H1 (cell line): Measurements from ENCODE around the gene MUSTN1. TPM values are rescaled to one million over a fixed set of nuclear protein-coding genes. Genes with fewer than 3 reads are reported as not detected.

Experiments used
- CTCF ChIA-PET: fragments of 300-600 bp; sonication (Branson Sonifier 250); formaldehyde crosslinking; loops from one replicate; lab custom pipeline; 2021; ENCODE audit not compliant: partially characterized antibody; lab: Charles Lee
- POLR2A ChIA-PET: fragments of 300-600 bp; sonication (Branson Sonifier 250); formaldehyde crosslinking; loops from one replicate; lab custom pipeline; 2021; ENCODE audit warnings: inconsistent platforms; ENCODE audit not compliant: partially characterized antibody; lab: Charles Lee
- DNase-seq, 2 experiments: peaks; one replicate each; pipeline versions ENCODE4 v3.0.0 to v3.0.0-alpha.2; 2010 to 2022; ENCODE audit warnings: low spot score in 2 of 2, low read depth in 1 of 2, mixed read lengths in 1 of 2
- FAIRE-seq: peaks from 2 replicates; lab custom pipeline; 2011; peaks lifted over from hg19 to GRCh38; lab: Jason Lieb, UNC
- H2AFZ ChIP-seq: 2 replicates; pipeline ENCODE4 v1.8.1; 2012; ENCODE audit warnings: low read length, inconsistent platforms
- H2AK5ac ChIP-seq: 2 replicates; pipeline ENCODE4 v1.6.1; 2013; ENCODE audit warnings: low read depth, low read length
- H2BK120ac ChIP-seq: replicated peaks from 2 replicates; pipeline ENCODE3; 2013; ENCODE audit warnings: low read depth, low read length, inconsistent platforms
- H2BK12ac ChIP-seq: 2 replicates; pipeline ENCODE4 v1.6.1; 2013; ENCODE audit warnings: low read depth, low read length
- H2BK15ac ChIP-seq: 2 replicates; pipeline ENCODE4 v1.6.1; 2013; ENCODE audit warnings: low read length
- H2BK20ac ChIP-seq: 2 replicates; pipeline ENCODE4 v1.6.1; 2013; ENCODE audit warnings: low read length
- H2BK5ac ChIP-seq: 2 replicates; pipeline ENCODE4 v1.6.1; 2013; ENCODE audit warnings: low read depth, low read length
- H3K14ac ChIP-seq: 2 replicates; pipeline ENCODE4 v1.6.1; 2013; ENCODE audit warnings: inconsistent platforms; ENCODE audit not compliant: insufficient read length
- H3K18ac ChIP-seq: 2 replicates; pipeline ENCODE4 v1.6.1; 2013; ENCODE audit warnings: low read length; ENCODE audit errors: extremely low read depth
- H3K23ac ChIP-seq: 2 replicates; pipeline ENCODE4 v1.6.1; 2013; ENCODE audit warnings: inconsistent platforms; ENCODE audit not compliant: insufficient read length
- H3K23me2 ChIP-seq: 2 replicates; pipeline ENCODE4 v1.6.1; 2013; ENCODE audit warnings: low read depth, low read length
- H3K27ac ChIP-seq: 2 replicates; pipeline ENCODE4 v1.6.1; 2011; ENCODE audit warnings: low read depth, low read length, inconsistent platforms
- H3K27me3 ChIP-seq, 4 experiments: replicated peaks in 1 of 4; 1 replicate in 1 of 4; 2 replicates in 3 of 4; pipeline versions ENCODE4 v1.6.1 to v1.8.1; 2011 to 2013; ENCODE audit warnings: low read length in 3 of 4, mild to moderate bottlenecking in 3 of 4, inconsistent platforms in 2 of 4, mixed read lengths in 2 of 4, moderate library complexity in 1 of 4; ENCODE audit not compliant: control insufficient read depth in 3 of 4, insufficient read depth in 3 of 4; ENCODE audit errors: extremely low read depth in 1 of 4
- H3K36me3 ChIP-seq, 4 experiments: 2 replicates each; pipeline versions ENCODE4 v1.6.1 to v1.8.1; 2011 to 2013; ENCODE audit warnings: mild to moderate bottlenecking in 4 of 4, low read length in 3 of 4, moderate library complexity in 2 of 4, control low read depth in 1 of 4, inconsistent platforms in 1 of 4; ENCODE audit not compliant: insufficient read depth in 4 of 4, control insufficient read depth in 2 of 4
- H3K4ac ChIP-seq: replicated peaks from 2 replicates; pipeline ENCODE3; 2013; ENCODE audit warnings: low read length, low read depth, mixed read lengths, inconsistent platforms; ENCODE audit not compliant: insufficient read length
- H3K4me1 ChIP-seq, 4 experiments: replicated peaks in 1 of 4; 1 replicate in 1 of 4; 2 replicates in 3 of 4; pipeline versions ENCODE4 v1.6.1 to v1.8.1; 2011 to 2013; ENCODE audit warnings: low read length in 3 of 4, inconsistent platforms in 2 of 4, mixed read lengths in 1 of 4; ENCODE audit not compliant: insufficient read depth in 4 of 4, control insufficient read depth in 3 of 4
- H3K4me2 ChIP-seq, 2 experiments: 2 replicates each; pipeline versions ENCODE4 v1.6.1 to v1.8.1; 2011 to 2013; ENCODE audit warnings: low read depth in 2 of 2, low read length in 2 of 2, control low read depth in 1 of 2, inconsistent platforms in 1 of 2, mild to moderate bottlenecking in 1 of 2; ENCODE audit not compliant: insufficient read depth in 1 of 2
- H3K4me3 ChIP-seq, 4 experiments: fragments of 200-600, 300-600 bp in 1 of 4; sonication (generic), shearing (Covaris generic), sonication (Bioruptor Twin) in 1 of 4; 2 replicates each; pipeline versions ENCODE4 v1.5.1 to v1.8.1; 2011 to 2016; ENCODE audit warnings: low read length in 4 of 4, low read depth in 3 of 4, control low read depth in 2 of 4, inconsistent platforms in 2 of 4, mild to moderate bottlenecking in 2 of 4, mixed read lengths in 1 of 4, moderate library complexity in 1 of 4; ENCODE audit not compliant: insufficient read depth in 2 of 4; ENCODE audit errors: extremely low read depth in 1 of 4
- H3K56ac ChIP-seq: replicated peaks from 2 replicates; pipeline ENCODE3; 2013; ENCODE audit warnings: low read depth, mild to moderate bottlenecking, mixed read lengths, low read length, inconsistent platforms; ENCODE audit not compliant: insufficient read length
- H3K79me1 ChIP-seq: 2 replicates; pipeline ENCODE4 v1.6.1; 2013; ENCODE audit warnings: low read depth, low read length, control low read depth
- H3K79me2 ChIP-seq, 2 experiments: 2 replicates each; pipeline versions ENCODE4 v1.6.1 to v1.8.1; 2012 to 2013; ENCODE audit warnings: low read length in 2 of 2, mild to moderate bottlenecking in 2 of 2, inconsistent platforms in 1 of 2; ENCODE audit not compliant: insufficient read depth in 2 of 2, control insufficient read depth in 1 of 2
- H3K9ac ChIP-seq, 4 experiments: replicated peaks in 1 of 4; 1 replicate in 1 of 4; 2 replicates in 3 of 4; pipeline versions ENCODE4 v1.6.1 to v1.8.1; 2011 to 2013; ENCODE audit warnings: low read depth in 3 of 4, low read length in 3 of 4, control low read depth in 2 of 4, mild to moderate bottlenecking in 2 of 4, moderate library complexity in 2 of 4, inconsistent platforms in 1 of 4; ENCODE audit errors: extremely low read depth in 1 of 4
- H3K9me3 ChIP-seq, 2 experiments: 2 replicates each; pipeline versions ENCODE4 v1.6.1 to v1.8.1; 2012 to 2013; ENCODE audit warnings: mild to moderate bottlenecking in 2 of 2, moderate library complexity in 2 of 2, control low read depth in 1 of 2, inconsistent platforms in 1 of 2, low read depth in 1 of 2, low read length in 1 of 2, mixed read lengths in 1 of 2; ENCODE audit not compliant: insufficient read depth in 2 of 2
- H4K20me1 ChIP-seq, 2 experiments: replicated peaks in 1 of 2; 2 replicates each; pipeline versions ENCODE3 to v1.8.1; 2011 to 2013; ENCODE audit warnings: inconsistent platforms in 2 of 2, low read length in 2 of 2, mild to moderate bottlenecking in 1 of 2; ENCODE audit not compliant: insufficient read depth in 2 of 2, control insufficient read depth in 1 of 2
- H4K5ac ChIP-seq: 2 replicates; pipeline ENCODE4 v1.6.1; 2013; ENCODE audit warnings: low read length, low read depth, mixed read lengths, inconsistent platforms; ENCODE audit not compliant: insufficient read length
- H4K8ac ChIP-seq: 2 replicates; pipeline ENCODE4 v1.8.0; 2013; ENCODE audit warnings: mild to moderate bottlenecking, moderate library complexity, low read length, inconsistent platforms; ENCODE audit not compliant: insufficient read depth; ENCODE audit errors: extremely low read depth
- H4K91ac ChIP-seq: replicated peaks from 2 replicates; pipeline ENCODE3; 2013; ENCODE audit warnings: low read length, mixed read lengths, inconsistent platforms; ENCODE audit not compliant: insufficient read length
- BCL11A ChIP-seq, 2 experiments: IDR thresholded peaks; one replicate each; pipeline ENCODE4 v1.6.1; 2011; ENCODE audit warnings: low read depth in 2 of 2, low read length in 2 of 2, mild to moderate bottlenecking in 2 of 2
- CBX8 ChIP-seq: fragments of 300-800, 300-1000 bp; sonication (generic); IDR thresholded peaks from 2 replicates; pipeline ENCODE4 v1.7.1; 2016; ENCODE audit warnings: low read depth, low read length, borderline replicate concordance
- RBBP5 ChIP-seq: IDR thresholded peaks from 2 replicates; pipeline ENCODE4 v1.7.1; 2012; ENCODE audit warnings: low read depth, mild to moderate bottlenecking, inconsistent platforms, low read length, moderate library complexity, borderline replicate concordance
- SIX5 ChIP-seq: IDR thresholded peaks from 2 replicates; pipeline ENCODE4 v1.6.1; 2011; ENCODE audit warnings: mild to moderate bottlenecking, low read depth, low read length
- WGBS, 2 experiments: shearing (Covaris generic) in 1 of 2; methylation state at CpG; one replicate each; pipeline versions ENCODE4 v1.1.6 to v1.1.7; 2013 to 2015; ENCODE audit warnings: low lambda C conversion rate in 2 of 2, mixed read lengths in 2 of 2, inconsistent platforms in 1 of 2, low coverage in 1 of 2, missing lambda C conversion rate in 1 of 2; ENCODE audit not compliant: insufficient replicate concordance in 2 of 2, insufficient coverage in 1 of 2, insufficient read length in 1 of 2; ENCODE audit errors: extremely low coverage in 1 of 2, missing lambda C conversion rate in 1 of 2; 5-methylcytosine and 5-hydroxymethylcytosine counted together
- polyA plus RNA-seq, 7 experiments: library from polyadenylated mRNA; depleted of rRNA in 3 of 7; stranded (reverse) in 5 of 7; unstranded in 2 of 7; fragments of >200 nt in 5 of 7; fragments of 200-250 nt in 2 of 7; gene quantifications; 1 replicate in 5 of 7; 2 replicates in 1 of 7; 4 replicates in 1 of 7; pipeline versions ENCODE4 v1.2.1 to v1.2.3, GENCODE V29; 2011 to 2013; ENCODE audit warnings: missing spikeins in 2 of 7, mixed read lengths in 2 of 7
- total RNA-seq: library from RNA; stranded (reverse); fragmentation: NEBNext Ultra II Directional; extraction: Animal tissue kit (Norgen Biotek cat#: 25700); gene quantifications from 2 replicates; pipeline ENCODE4 v1.2.1, GENCODE V29; 2021

The MUSTN1 gene
- total and polyA plus RNA-seq, 2 of the 8 experiments (the other 6 are each of a cell fraction or from before 2014, with no cell fraction given) = 1.1 to 2.4 TPM

- H3K27ac ChIP-seq = no peak overlapping the region
- WGBS, 2 experiments = 95% methylated on average over 2 of the region's 2 CpGs; no CpG with 5 or more reads in 1 of the 2 experiments
Observed at GRCh38 chr3:52843881-52844280, 9.1 kb upstream of the MUSTN1 start.

More at GRCh38 chr3:52843881-52844280, 9.1 kb upstream of the MUSTN1 start:
- H4K20me1 ChIP-seq = peaks cover 2 to 5% of the 10 kb centered on the region in 2 experiments
- H3K4me3 ChIP-seq = no peak overlapping the region
- DNase-seq = no peak
- no peaks in the 10 kb centered on the region for H3K9me3 ChIP-seq
- no peak overlapping the region for H2BK5ac ChIP-seq
- H3K4me1 ChIP-seq = no peaks in the 10 kb centered on the region
- H3K4me2 ChIP-seq = no peak overlapping the region
- H4K8ac ChIP-seq = no peak overlapping the region
- TF ChIP-seq BCL11A (IDR thresholded peaks at IDR 0.05; ENCODE audit: low read depth in 2 of 2, low read length in 2 of 2) = no peak
- no peak for TF ChIP-seq SIX5
- no peak for TF ChIP-seq RBBP5
- no peak for TF ChIP-seq CBX8
- H3K36me3 ChIP-seq = peaks cover 0 to 9% (median 5%) of the 10 kb centered on the region in 4 experiments; a peak in 6 of 8 replicates
- no peak overlapping the region for H3K18ac ChIP-seq
- H3K4ac ChIP-seq = no peak overlapping the region
- FAIRE-seq = no peak
- H3K9ac ChIP-seq = no peak overlapping the region
- H3K27me3 ChIP-seq = no peaks in the 10 kb centered on the region
- no peak overlapping the region for H2AK5ac ChIP-seq
- H3K23ac ChIP-seq = no peak overlapping the region
- H2BK120ac ChIP-seq = no peak overlapping the region
- no peak overlapping the region for H2BK15ac ChIP-seq
- ChIA-PET POLR2A (interaction anchor here (0.9 kb wide), 1 partner anchor 9 kb away, joined by 3 read pairs; the partner anchor contains the start of gene MUSTN1), CTCF (interaction anchor here (0.6 to 4.2 kb wide), 13 partner anchors 8 to 415 kb away, joined by 3 to 46 read pairs (median 3); partner anchors contain the start of gene MUSTN1)
- H3K23me2 ChIP-seq = no peaks in the 10 kb centered on the region
- H4K91ac ChIP-seq = no peak overlapping the region
- no peaks in the 10 kb centered on the region for H3K79me2 ChIP-seq
- no peak overlapping the region for H2BK20ac ChIP-seq
- H2BK12ac ChIP-seq = no peak overlapping the region
- H3K79me1 ChIP-seq = no peaks in the 10 kb centered on the region; the same call in 1 of the 2 replicates
- H3K56ac ChIP-seq = no peak overlapping the region
- no peak overlapping the region for H3K14ac ChIP-seq
- H4K5ac ChIP-seq = no peak overlapping the region
- H2AFZ ChIP-seq = no peak overlapping the region
